Tongue (tissue), 2 donors: ENCODE measurements around the gene AQP5. TPM values are rescaled to one million over a fixed set of nuclear protein-coding genes. Genes with fewer than 3 reads are reported as not detected.

Experiments
- DNase-seq: peaks from one replicate; pipeline ENCODE4 v3.0.0-alpha.2; 2015
- total RNA-seq: library from RNA; depleted of rRNA; stranded (reverse); fragments of >200 nt; gene quantifications from one replicate; pipeline ENCODE4 v1.2.3, GENCODE V29; 2014

AQP5 gene
- total RNA-seq, 1 donor from 2014 or later = 10.4 TPM

- DNase-seq = no peak
Observed at GRCh38 chr12:49964849-49965624, 3.4 kb downstream of the AQP5 start.

- DNase-seq = no peak
Observed at GRCh38 chr12:49965836-49966235, 4.2 kb downstream of the AQP5 start.

GRCh38 chr12:49966511-49967041 is 4.9 kb downstream of the AQP5 start:
- no peak for DNase-seq

- DNase-seq = peak; percentile 92
Observed at GRCh38 chr12:49967042-49967776, 5.5 kb downstream of the AQP5 start.

- no peak for DNase-seq
Observed at GRCh38 chr12:49967777-49968250, 6.1 kb downstream of the AQP5 start.

- DNase-seq = no peak
Observed at GRCh38 chr12:49968471-49968870, 6.8 kb downstream of the AQP5 start.

- DNase-seq = peak; percentile 36
Observed at GRCh38 chr12:49969027-49969426, 7.4 kb downstream of the AQP5 start.

GRCh38 chr12:49969651-49970429 is 8.2 kb downstream of the AQP5 start:
- no peak for DNase-seq

GRCh38 chr12:49970658-49971057 is 9.0 kb downstream of the AQP5 start:
- DNase-seq = no peak

- no peak for DNase-seq
Observed at GRCh38 chr12:49971141-49971540, 9.5 kb downstream of the AQP5 start.

GRCh38 chr12:49972129-49972528 is 10.5 kb downstream of the AQP5 start:
- no peak for DNase-seq

- no peak for DNase-seq
Observed at GRCh38 chr12:49972641-49973360, 11.1 kb downstream of the AQP5 start, which contains the start of gene AQP6. TSS of gene AQP6 (plus strand) at chr12:49972947. CDS start at chr12:49973174, 227 bp downstream.

GRCh38 chr12:49973361-49973830 is 11.7 kb downstream of the AQP5 start:
- DNase-seq = no peak

GRCh38 chr12:49974231-49974675 is 12.6 kb downstream of the AQP5 start:
- peak; percentile 74 for DNase-seq

- DNase-seq = no peak
Observed at GRCh38 chr12:49974677-49975317, 13.1 kb downstream of the AQP5 start.

GRCh38 chr12:49975318-49975761 is 13.7 kb downstream of the AQP5 start:
- no peak for DNase-seq

- DNase-seq = no peak
Observed at GRCh38 chr12:49976557-49976956, 14.9 kb downstream of the AQP5 start.

- no peak for DNase-seq
Observed at GRCh38 chr12:49978125-49978524, 16.5 kb downstream of the AQP5 start.

- no peak for DNase-seq
Observed at GRCh38 chr12:49979016-49979586, 17.4 kb downstream of the AQP5 start.

GRCh38 chr12:49979791-49980190 is 18.1 kb downstream of the AQP5 start:
- no peak for DNase-seq
